Stomach (tissue), 4 donors: ENCODE data around the gene CMIP.

Experiments
- EP300 ChIP-seq: sonication (generic); formaldehyde crosslinking; IDR thresholded peaks from one replicate; pipeline ENCODE4 v1.6.1; 2017; ENCODE audit warnings: antibody characterized with exemption
- POLR2A ChIP-seq, 4 donors: fragments of 450-650 bp; IDR thresholded peaks; one replicate each; pipeline ENCODE4 v1.6.1; 2016; ENCODE audit warnings: antibody characterized with exemption in 4 of 4, control low read depth in 2 of 4, mild to moderate bottlenecking in 1 of 4, moderate library complexity in 1 of 4
- POLR2AphosphoS5 ChIP-seq, 3 donors: sonication (generic); formaldehyde crosslinking; IDR thresholded peaks; one replicate each; pipeline ENCODE4 v1.6.1; 2016; ENCODE audit warnings: antibody characterized with exemption in 3 of 3
- TF ChIP-seq, protein P1 (sequence below), 7 experiments: fragments of 450-650 bp in 4 of 7; fragments of 200-600 bp in 3 of 7; sonication (generic) in 3 of 7; IDR thresholded peaks; one replicate each; pipeline ENCODE4 v1.5.1; 2016 to 2019; ENCODE audit warnings: antibody characterized with exemption in 7 of 7, control low read depth in 2 of 7, mild to moderate bottlenecking in 1 of 7

- no peak for TF ChIP-seq EP300
- TF ChIP-seq, protein P1, sequence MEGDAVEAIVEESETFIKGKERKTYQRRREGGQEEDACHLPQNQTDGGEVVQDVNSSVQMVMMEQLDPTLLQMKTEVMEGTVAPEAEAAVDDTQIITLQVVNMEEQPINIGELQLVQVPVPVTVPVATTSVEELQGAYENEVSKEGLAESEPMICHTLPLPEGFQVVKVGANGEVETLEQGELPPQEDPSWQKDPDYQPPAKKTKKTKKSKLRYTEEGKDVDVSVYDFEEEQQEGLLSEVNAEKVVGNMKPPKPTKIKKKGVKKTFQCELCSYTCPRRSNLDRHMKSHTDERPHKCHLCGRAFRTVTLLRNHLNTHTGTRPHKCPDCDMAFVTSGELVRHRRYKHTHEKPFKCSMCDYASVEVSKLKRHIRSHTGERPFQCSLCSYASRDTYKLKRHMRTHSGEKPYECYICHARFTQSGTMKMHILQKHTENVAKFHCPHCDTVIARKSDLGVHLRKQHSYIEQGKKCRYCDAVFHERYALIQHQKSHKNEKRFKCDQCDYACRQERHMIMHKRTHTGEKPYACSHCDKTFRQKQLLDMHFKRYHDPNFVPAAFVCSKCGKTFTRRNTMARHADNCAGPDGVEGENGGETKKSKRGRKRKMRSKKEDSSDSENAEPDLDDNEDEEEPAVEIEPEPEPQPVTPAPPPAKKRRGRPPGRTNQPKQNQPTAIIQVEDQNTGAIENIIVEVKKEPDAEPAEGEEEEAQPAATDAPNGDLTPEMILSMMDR (IDR thresholded peaks at IDR 0.05): no peak
- TF ChIP-seq POLR2A (IDR thresholded peaks at IDR 0.05): no peak
- TF ChIP-seq POLR2AphosphoS5 (IDR thresholded peaks at IDR 0.05): no peak
Observed at GRCh38 chr16:81526199-81526598, 81.6 kb downstream of the CMIP start.
